Memory B cell (primary cell): ENCODE data around the gene APOM.

Source experiments
- ATAC-seq: fragments of 150-1000 bp; cut with Tn5 transposase; 2 replicates; pipeline ENCODE4 v1.10.0; 2021; ENCODE audit warnings: low read depth, mild to moderate bottlenecking, moderate library complexity
- DNase-seq, 2 donors: peaks; one replicate each; pipeline ENCODE4 v3.0.0; 2022; ENCODE audit warnings: low spot score in 2 of 2
- H3K27ac Mint-ChIP-seq: one replicate; pipeline ENCODE4 v1.8.0; 2022; ENCODE audit warnings: mild to moderate bottlenecking, moderate library complexity, mixed read lengths
- H3K27me3 Mint-ChIP-seq: one replicate; pipeline ENCODE4 v1.8.0; 2022; ENCODE audit warnings: mixed read lengths
- H3K36me3 Mint-ChIP-seq: one replicate; pipeline ENCODE4 v1.8.0; 2022; ENCODE audit warnings: mild to moderate bottlenecking, mixed read lengths
- H3K4me1 Mint-ChIP-seq: one replicate; pipeline ENCODE4 v1.8.0; 2022; ENCODE audit warnings: mixed read lengths
- H3K4me3 Mint-ChIP-seq: one replicate; pipeline ENCODE4 v1.8.0; 2022; ENCODE audit warnings: mild to moderate bottlenecking, moderate library complexity, mixed read lengths
- H3K9me3 Mint-ChIP-seq: one replicate; pipeline ENCODE4 v1.8.0; 2022; ENCODE audit warnings: mixed read lengths

The APOM gene

GRCh38 chr6:31622684-31623091 lies 33.0 kb upstream of the APOM start:
- no peak for ATAC-seq
- H3K27ac Mint-ChIP-seq: peak overlapping the region; percentile 92
- H3K9me3 Mint-ChIP-seq: no peaks in the 10 kb centered on the region
- peaks cover 16% of the 10 kb centered on the region for H3K4me1 Mint-ChIP-seq
- peaks cover 26% of the 10 kb centered on the region for H3K36me3 Mint-ChIP-seq
- no peaks in the 10 kb centered on the region for H3K27me3 Mint-ChIP-seq
- no peak for DNase-seq
- no peak overlapping the region for H3K4me3 Mint-ChIP-seq

GRCh38 chr6:31624070-31624469 lies 31.6 kb upstream of the APOM start:
- H3K27ac Mint-ChIP-seq: no peak overlapping the region

GRCh38 chr6:31626952-31627351 lies 28.7 kb upstream of the APOM start:
- ATAC-seq (no peak), DNase-seq (no peak)
- Mint-ChIP-seq H3K27ac (no peak overlapping the region), H3K4me3 (no peak overlapping the region), H3K4me1 (peaks cover 11% of the 10 kb centered on the region), H3K9me3 (no peaks in the 10 kb centered on the region), H3K36me3 (peaks cover 45% of the 10 kb centered on the region), H3K27me3 (no peaks in the 10 kb centered on the region)

More at GRCh38 chr6:31624070-31624469, 31.6 kb upstream of the APOM start:
- no peaks in the 10 kb centered on the region for H3K27me3 Mint-ChIP-seq
- H3K4me3 Mint-ChIP-seq: no peak overlapping the region
- no peak for DNase-seq
- no peaks in the 10 kb centered on the region for H3K9me3 Mint-ChIP-seq
- H3K36me3 Mint-ChIP-seq: peaks cover 31% of the 10 kb centered on the region
- ATAC-seq: no peak
- H3K4me1 Mint-ChIP-seq: peaks cover 17% of the 10 kb centered on the region

- Mint-ChIP-seq H3K27me3 (no peaks in the 10 kb centered on the region), H3K27ac (no peak overlapping the region), H3K9me3 (no peaks in the 10 kb centered on the region), H3K4me1 (peaks cover 4% of the 10 kb centered on the region), H3K36me3 (peaks cover 47% of the 10 kb centered on the region), H3K4me3 (no peak overlapping the region)
- ATAC-seq (no peak), DNase-seq (no peak)
These were observed 27.9 kb upstream of the APOM start for GRCh38 chr6:31627690-31628287.

- H3K36me3 Mint-ChIP-seq: peaks cover 48% of the 10 kb centered on the region
- H3K27ac Mint-ChIP-seq: no peak overlapping the region
- H3K4me3 Mint-ChIP-seq: no peak overlapping the region
- no peak for ATAC-seq
- DNase-seq: no peak
- peaks cover 5% of the 10 kb centered on the region for H3K4me1 Mint-ChIP-seq
- H3K9me3 Mint-ChIP-seq: no peaks in the 10 kb centered on the region
- H3K27me3 Mint-ChIP-seq: no peaks in the 10 kb centered on the region
These were observed 26.7 kb upstream of the APOM start for GRCh38 chr6:31629014-31629413.

DNA sequence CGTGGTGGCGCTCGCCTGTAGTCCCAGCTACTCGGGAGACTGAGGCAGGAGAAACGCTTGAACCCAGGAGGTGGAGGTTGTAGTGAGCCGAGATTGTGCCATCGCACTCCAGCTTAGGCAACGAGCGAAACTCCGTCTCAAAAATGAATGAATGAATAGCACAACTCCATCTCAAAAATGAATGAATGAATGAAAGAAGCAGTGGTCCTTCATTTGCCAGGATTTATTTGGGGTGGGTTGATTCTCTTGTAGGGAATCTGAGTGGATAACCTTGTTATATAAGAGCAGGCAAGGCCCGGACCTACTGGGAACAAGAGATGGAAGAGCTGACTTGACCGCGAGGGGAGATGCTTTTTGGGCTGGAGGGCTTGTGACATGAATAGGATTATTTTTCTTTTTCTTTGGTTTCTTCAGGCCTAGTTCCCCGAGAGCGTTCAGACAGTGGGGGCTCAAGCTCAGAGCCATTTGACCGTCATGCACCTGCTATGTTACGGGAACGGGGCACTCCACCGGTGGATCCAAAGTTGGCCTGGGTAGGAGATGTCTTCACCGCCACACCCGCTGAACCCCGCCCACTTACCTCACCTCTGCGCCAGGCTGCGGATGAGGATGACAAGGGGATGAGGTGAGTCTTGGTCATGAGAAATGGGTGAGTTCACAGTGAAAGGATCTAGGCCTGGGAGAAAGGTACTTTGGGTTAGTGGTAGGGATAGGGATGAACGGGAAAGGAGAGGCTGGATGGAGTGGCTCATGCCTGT lies 25.3 kb upstream of the APOM start:
- no peaks in the 10 kb centered on the region for H3K9me3 Mint-ChIP-seq
- no peak for DNase-seq
- peak overlapping the region; percentile 7 for H3K27ac Mint-ChIP-seq
- peaks cover 6% of the 10 kb centered on the region for H3K4me1 Mint-ChIP-seq
- H3K4me3 Mint-ChIP-seq: no peak overlapping the region
- no peak for ATAC-seq
- peaks cover 48% of the 10 kb centered on the region for H3K36me3 Mint-ChIP-seq
- H3K27me3 Mint-ChIP-seq: no peaks in the 10 kb centered on the region

DNA sequence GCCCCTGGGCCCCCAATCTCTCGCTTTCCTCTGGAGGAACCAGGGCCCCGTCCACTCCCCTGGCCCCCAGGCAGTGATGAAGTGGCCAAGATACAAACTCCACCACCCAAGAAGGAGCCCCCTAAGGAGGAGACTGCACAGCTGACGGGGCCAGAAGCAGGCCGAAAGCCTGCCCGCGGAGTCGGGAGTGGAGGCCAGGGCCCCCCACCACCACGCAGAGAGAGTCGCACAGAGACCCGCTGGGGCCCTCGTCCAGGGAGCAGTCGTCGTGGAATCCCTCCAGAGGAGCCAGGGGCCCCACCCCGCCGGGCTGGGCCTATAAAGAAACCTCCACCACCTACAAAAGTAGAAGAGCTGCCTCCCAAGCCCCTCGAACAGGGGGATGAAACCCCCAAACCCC lies 24.5 kb upstream of the APOM start:
- no peaks in the 10 kb centered on the region for H3K27me3 Mint-ChIP-seq
- no peak overlapping the region for H3K4me3 Mint-ChIP-seq
- H3K4me1 Mint-ChIP-seq: peaks cover 6% of the 10 kb centered on the region
- DNase-seq (no peak), ATAC-seq (no peak)
- H3K27ac Mint-ChIP-seq: peak overlapping the region; percentile 7
- no peaks in the 10 kb centered on the region for H3K9me3 Mint-ChIP-seq
- peaks cover 47% of the 10 kb centered on the region for H3K36me3 Mint-ChIP-seq

DNA sequence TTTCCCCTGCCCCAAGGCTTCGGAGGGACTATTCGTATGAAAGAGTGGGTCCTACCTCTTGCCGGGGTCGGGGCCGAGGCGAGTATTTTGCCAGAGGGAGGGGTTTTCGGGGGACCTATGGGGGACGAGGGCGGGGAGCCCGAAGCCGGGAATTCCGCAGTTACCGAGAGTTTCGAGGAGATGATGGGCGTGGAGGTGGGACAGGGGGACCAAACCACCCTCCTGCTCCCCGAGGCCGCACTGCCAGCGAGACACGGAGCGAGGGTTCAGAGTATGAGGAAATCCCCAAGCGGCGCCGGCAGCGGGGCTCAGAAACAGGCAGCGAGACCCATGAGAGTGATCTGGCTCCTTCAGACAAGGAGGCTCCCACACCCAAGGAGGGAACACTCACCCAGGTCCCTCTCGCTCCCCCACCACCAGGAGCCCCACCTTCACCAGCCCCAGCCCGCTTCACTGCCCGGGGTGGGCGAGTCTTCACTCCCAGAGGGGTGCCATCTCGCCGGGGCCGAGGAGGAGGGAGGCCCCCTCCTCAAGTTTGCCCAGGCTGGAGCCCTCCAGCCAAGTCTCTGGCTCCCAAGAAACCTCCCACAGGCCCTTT lies 23.9 kb upstream of the APOM start:
- no peak overlapping the region for H3K4me3 Mint-ChIP-seq
- H3K4me1 Mint-ChIP-seq: peaks cover 6% of the 10 kb centered on the region
- no peaks in the 10 kb centered on the region for H3K9me3 Mint-ChIP-seq

GRCh38 chr6:31632279-31632946 lies 23.3 kb upstream of the APOM start:
- H3K27ac Mint-ChIP-seq: no peak overlapping the region
- no peaks in the 10 kb centered on the region for H3K27me3 Mint-ChIP-seq
- H3K36me3 Mint-ChIP-seq: peaks cover 45% of the 10 kb centered on the region
- DNase-seq (no peak), ATAC-seq (no peak)
- no peaks in the 10 kb centered on the region for H3K9me3 Mint-ChIP-seq
- peaks cover 6% of the 10 kb centered on the region for H3K4me1 Mint-ChIP-seq
- H3K4me3 Mint-ChIP-seq: no peak overlapping the region

More for the DNA sequence above, 23.9 kb upstream of the APOM start:
- ATAC-seq (no peak), DNase-seq (no peak)
- Mint-ChIP-seq H3K27ac (no peak overlapping the region), H3K27me3 (no peaks in the 10 kb centered on the region), H3K36me3 (peaks cover 46% of the 10 kb centered on the region)

DNA sequence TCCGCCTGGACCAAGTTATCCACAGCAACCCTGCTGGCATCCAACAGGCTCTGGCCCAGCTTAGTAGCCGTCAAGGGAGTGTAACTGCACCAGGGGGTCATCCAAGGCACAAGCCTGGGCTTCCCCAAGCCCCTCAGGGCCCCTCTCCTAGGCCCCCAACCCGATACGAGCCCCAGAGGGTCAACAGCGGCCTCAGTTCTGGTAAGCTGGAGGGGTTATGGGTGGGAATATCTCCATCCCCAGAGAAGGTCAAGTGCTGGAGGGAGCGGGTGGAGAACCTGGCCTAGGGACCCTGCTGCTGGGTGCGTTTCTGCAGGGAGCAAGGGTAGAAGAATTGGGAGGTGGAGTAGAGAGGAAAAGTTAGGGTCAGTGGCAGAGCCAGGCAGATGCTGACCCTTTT lies 22.2 kb upstream of the APOM start:
- no peak overlapping the region for H3K4me3 Mint-ChIP-seq
- ATAC-seq (no peak), DNase-seq (no peak)
- H3K4me1 Mint-ChIP-seq: peaks cover 4% of the 10 kb centered on the region
- H3K36me3 Mint-ChIP-seq: peaks cover 37% of the 10 kb centered on the region
- H3K27ac Mint-ChIP-seq: peak overlapping the region; percentile 1
- no peaks in the 10 kb centered on the region for H3K9me3 Mint-ChIP-seq
- no peaks in the 10 kb centered on the region for H3K27me3 Mint-ChIP-seq

- H3K4me1 Mint-ChIP-seq: peaks cover 4% of the 10 kb centered on the region
- no peak for ATAC-seq
- H3K36me3 Mint-ChIP-seq: peaks cover 40% of the 10 kb centered on the region
- H3K27ac Mint-ChIP-seq: peak overlapping the region; percentile 1
- H3K4me3 Mint-ChIP-seq: no peak overlapping the region
- no peak for DNase-seq
- H3K27me3 Mint-ChIP-seq: no peaks in the 10 kb centered on the region
- H3K9me3 Mint-ChIP-seq: no peaks in the 10 kb centered on the region
These were observed 21.6 kb upstream of the APOM start for GRCh38 chr6:31634131-31634530.

- DNase-seq (no peak), ATAC-seq (no peak)
- peaks cover 36% of the 10 kb centered on the region for H3K36me3 Mint-ChIP-seq
- H3K4me1 Mint-ChIP-seq: peaks cover 2% of the 10 kb centered on the region
- H3K27ac Mint-ChIP-seq: no peak overlapping the region
- H3K4me3 Mint-ChIP-seq: no peak overlapping the region
- no peaks in the 10 kb centered on the region for H3K27me3 Mint-ChIP-seq
- H3K9me3 Mint-ChIP-seq: no peaks in the 10 kb centered on the region
These were observed 20.6 kb upstream of the APOM start for GRCh38 chr6:31634969-31635575.

- no peak for DNase-seq
- H3K36me3 Mint-ChIP-seq: peaks cover 35% of the 10 kb centered on the region
- peaks cover 2% of the 10 kb centered on the region for H3K4me1 Mint-ChIP-seq
- H3K27ac Mint-ChIP-seq: peak overlapping the region; percentile 31
- no peak for ATAC-seq
- H3K27me3 Mint-ChIP-seq: no peaks in the 10 kb centered on the region
- H3K4me3 Mint-ChIP-seq: no peak overlapping the region
- H3K9me3 Mint-ChIP-seq: no peaks in the 10 kb centered on the region
These were observed 18.7 kb upstream of the APOM start for GRCh38 chr6:31636698-31637596.
